Mesodermal cell (in vitro differentiated cells): ENCODE measurements around the gene SLC6A3.
"Not testable (repeated sequence)": the region's sequence is repeated elsewhere in the genome, so short reads cannot be mapped to it uniquely, and the experiment has no call there.

Source experiments
- H3K27ac ChIP-seq: 2 replicates; pipeline ENCODE4 v1.7.0; 2013; ENCODE audit warnings: mild to moderate bottlenecking, low read depth, low read length, moderate library complexity; ENCODE audit not compliant: severe bottlenecking
- H3K36me3 ChIP-seq: 2 replicates; pipeline ENCODE4 v1.7.1; 2013; ENCODE audit warnings: mild to moderate bottlenecking, low read length, moderate library complexity; ENCODE audit not compliant: control insufficient read depth, insufficient read depth
- H3K4me1 ChIP-seq: one replicate; pipeline ENCODE4 v1.7.1; 2013; ENCODE audit warnings: mild to moderate bottlenecking, low read length; ENCODE audit not compliant: insufficient read depth, control insufficient read depth, poor library complexity, severe bottlenecking
- H3K4me3 ChIP-seq: 2 replicates; pipeline ENCODE4 v1.7.0; 2013; ENCODE audit warnings: low read length, control low read depth, mild to moderate bottlenecking; ENCODE audit not compliant: insufficient read depth, poor library complexity, severe bottlenecking; ENCODE audit errors: extremely low read depth
- H3K9me3 ChIP-seq: 2 replicates; pipeline ENCODE4 v1.7.1; 2013; ENCODE audit warnings: mild to moderate bottlenecking, low read length, moderate library complexity; ENCODE audit not compliant: control insufficient read depth
- WGBS, 2 experiments: methylation state at CpG; one replicate each; pipeline ENCODE4 v1.1.5; 2013; ENCODE audit warnings: missing lambda C conversion rate in 2 of 2; ENCODE audit not compliant: insufficient coverage in 2 of 2; 5-methylcytosine and 5-hydroxymethylcytosine counted together

The SLC6A3 gene

DNA sequence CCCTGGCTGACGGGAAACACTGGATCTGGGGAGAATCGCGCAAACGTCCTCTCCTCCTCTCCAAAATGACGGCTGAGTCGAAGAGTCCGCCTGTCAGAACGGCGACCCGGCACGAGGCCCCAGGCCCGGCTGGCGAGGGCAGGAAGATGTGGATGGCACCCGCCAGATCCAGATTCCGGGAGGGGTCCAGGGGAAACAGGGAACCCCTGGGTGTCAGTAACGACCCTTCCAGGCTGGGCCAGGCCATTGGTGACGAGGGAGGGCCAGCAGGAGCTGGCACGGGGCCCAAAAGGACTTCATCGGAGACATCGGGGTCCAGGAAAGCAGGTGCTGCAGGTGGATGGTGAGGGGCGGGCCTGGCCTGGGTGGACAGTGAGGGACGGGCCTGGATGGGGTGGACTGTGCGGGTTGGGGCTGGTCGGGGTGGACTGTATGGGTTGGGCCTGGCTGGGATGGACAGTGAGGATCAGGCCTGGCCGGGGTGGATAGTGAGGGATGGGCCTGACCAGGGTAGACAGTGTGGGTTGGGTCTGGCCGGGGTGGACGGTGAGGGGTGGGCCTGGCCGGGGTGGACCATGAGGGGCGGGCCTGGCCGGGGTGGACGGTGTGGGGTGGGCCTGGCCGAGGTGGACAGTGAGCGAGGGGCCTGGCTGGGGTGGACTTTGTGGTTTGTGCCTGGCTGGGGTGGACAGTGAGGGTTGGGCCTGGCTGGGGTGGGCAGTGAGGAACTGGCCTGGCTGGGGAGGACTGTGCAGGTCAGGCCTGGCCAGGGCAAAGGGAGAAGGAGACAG, 14.0 kb downstream of the SLC6A3 start:
- WGBS, 2 experiments = 91 to 92% methylated on average over 13 to 33 of the region's 33 CpGs
- Histone ChIP-seq H3K4me1 (no peaks in the 10 kb centered on the region), H3K4me3 (no peak overlapping the region), H3K27ac (no peak overlapping the region), H3K9me3 (peaks cover 16% of the 10 kb centered on the region), H3K36me3 (no peaks in the 10 kb centered on the region)

DNA sequence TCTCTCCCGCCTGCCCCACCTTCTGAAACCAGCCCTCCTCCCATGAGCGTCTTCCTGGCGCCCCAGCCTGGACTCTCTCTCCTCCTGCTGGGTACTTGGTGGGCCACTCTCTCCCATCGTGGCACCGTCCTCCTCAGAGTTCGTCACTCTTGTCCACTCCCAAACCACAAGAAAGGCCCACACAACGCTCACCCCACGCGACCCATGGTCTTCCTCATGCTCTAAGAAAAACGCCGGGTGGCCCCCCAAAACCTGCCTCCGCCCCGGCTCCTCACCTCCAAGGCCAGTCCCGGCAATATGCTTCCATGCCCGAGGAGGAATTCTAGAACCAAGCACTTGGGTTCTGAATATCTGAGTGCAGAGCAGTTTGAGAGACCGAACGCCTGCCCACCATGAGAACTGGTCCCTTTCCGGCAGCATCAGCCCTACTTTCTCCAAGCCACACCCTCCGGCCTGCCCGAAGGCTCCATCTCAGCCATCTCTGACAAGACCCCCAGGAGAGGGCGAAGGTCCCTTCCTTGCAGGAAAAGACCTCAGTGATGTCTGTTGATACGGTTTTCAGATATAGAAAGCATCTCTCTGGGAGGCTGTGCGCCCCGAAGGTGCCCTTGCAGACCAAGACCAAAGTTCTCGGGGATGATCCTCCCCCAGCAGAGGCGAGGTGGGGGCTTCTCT, 15.0 kb downstream of the SLC6A3 start:
- H3K27ac ChIP-seq = no peak overlapping the region
- no peaks in the 10 kb centered on the region for H3K4me1 ChIP-seq
- H3K9me3 ChIP-seq = peaks cover 16% of the 10 kb centered on the region
- no peaks in the 10 kb centered on the region for H3K36me3 ChIP-seq
- WGBS, 2 experiments = 90 to 91% methylated on average over 26 of the region's 26 CpGs
- H3K4me3 ChIP-seq = no peak overlapping the region

DNA sequence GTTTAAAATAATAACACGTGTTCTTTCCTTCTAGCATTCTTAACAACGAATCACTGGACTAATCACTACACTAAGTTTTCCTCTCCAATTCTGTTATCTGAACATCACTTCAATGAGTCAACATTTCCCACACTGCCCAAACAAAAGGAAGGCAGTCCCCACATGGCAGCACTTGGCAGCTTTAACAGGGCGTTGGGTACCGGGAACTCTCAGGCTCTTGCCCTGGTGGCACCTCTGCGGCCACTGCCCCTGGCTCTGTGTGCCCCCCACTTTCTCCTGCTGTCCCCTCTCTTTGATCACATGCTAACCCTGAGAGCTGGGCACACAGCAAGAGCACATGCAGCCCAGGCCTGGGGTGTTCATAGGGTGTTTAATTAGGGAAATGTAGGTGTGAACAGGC, 15.7 kb downstream of the SLC6A3 start:
- Histone ChIP-seq H3K4me3 (no peak overlapping the region), H3K4me1 (no peaks in the 10 kb centered on the region), H3K36me3 (no peaks in the 10 kb centered on the region), H3K27ac (no peak overlapping the region), H3K9me3 (peaks cover 16% of the 10 kb centered on the region)
- WGBS, 2 experiments = 88 to 94% methylated on average over 5 of the region's 5 CpGs

DNA sequence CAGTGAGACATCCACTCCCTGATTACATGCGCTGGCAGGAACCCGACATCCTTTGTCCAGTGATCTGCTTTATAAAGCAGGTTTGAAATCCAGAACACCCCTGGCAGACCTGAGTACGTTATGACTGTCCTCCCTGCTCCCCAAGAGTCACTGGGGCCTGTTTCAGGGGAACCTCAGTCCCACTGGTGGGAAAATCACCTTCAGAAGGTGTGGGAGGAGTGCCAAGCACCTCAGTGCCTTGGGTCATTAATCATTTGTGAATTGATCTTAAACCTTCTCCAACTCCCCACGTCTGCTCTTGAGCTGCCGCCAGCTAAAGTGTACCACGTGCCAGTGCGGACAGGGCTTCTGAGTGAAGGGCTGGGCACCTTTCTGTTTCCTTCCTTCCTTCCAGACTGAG, 16.2 kb downstream of the SLC6A3 start:
- Histone ChIP-seq H3K4me3 (no peak overlapping the region), H3K9me3 (peaks cover 16% of the 10 kb centered on the region), H3K27ac (no peak overlapping the region), H3K36me3 (no peaks in the 10 kb centered on the region), H3K4me1 (no peaks in the 10 kb centered on the region)
- WGBS, 2 experiments = 83 to 85% methylated on average over 7 of the region's 7 CpGs

DNA sequence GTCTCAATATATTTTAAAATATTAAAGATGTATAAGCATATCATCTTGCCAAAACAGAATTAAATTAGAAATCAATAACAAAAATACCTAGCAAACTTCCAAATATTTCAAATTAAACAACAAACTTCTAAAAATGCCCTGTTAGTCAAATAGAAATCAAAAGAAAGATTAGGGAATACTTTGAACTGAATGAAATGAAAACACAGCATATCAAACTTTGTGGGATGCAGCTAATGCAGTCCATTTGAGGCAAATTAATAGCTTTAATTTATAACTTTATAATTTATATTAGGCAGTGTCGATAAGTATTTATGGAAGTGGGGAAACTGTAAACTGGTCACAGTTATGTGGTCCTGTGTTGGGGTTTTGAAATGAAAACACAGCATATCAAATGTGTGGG, 17.1 kb downstream of the SLC6A3 start:
- H3K4me3 ChIP-seq = no peak overlapping the region
- peaks cover 16% of the 10 kb centered on the region for H3K9me3 ChIP-seq
- H3K36me3 ChIP-seq = no peaks in the 10 kb centered on the region
- no peak overlapping the region for H3K27ac ChIP-seq
- WGBS, 2 experiments = no CpG with 5 or more reads among the region's 1 CpG
- no peaks in the 10 kb centered on the region for H3K4me1 ChIP-seq

DNA sequence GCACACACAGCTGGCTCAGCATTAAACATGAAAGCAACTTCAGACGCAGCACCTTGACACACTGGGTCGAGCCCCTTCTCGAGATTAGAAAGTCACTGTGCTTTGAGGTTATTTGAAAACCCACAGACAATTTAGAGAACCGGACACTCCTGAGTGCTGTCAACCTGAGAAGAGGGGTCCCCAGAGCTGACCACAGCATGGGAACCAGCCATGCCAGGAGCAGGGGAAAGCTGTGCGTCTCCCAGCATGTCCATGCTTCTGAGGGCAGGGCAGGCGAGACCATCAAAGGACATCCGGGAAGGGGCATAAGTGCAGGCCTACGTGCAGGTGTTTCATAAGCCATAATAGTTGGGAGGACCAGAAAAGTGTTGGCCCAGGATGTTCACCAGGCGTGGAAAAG, 20.5 kb downstream of the SLC6A3 start:
- no peaks in the 10 kb centered on the region for H3K36me3 ChIP-seq
- H3K4me3 ChIP-seq = no peak overlapping the region
- peaks cover 13% of the 10 kb centered on the region for H3K9me3 ChIP-seq
- 87 to 89% methylated on average over 9 of the region's 9 CpGs for WGBS, 2 experiments
- no peak overlapping the region for H3K27ac ChIP-seq
- no peaks in the 10 kb centered on the region for H3K4me1 ChIP-seq

DNA sequence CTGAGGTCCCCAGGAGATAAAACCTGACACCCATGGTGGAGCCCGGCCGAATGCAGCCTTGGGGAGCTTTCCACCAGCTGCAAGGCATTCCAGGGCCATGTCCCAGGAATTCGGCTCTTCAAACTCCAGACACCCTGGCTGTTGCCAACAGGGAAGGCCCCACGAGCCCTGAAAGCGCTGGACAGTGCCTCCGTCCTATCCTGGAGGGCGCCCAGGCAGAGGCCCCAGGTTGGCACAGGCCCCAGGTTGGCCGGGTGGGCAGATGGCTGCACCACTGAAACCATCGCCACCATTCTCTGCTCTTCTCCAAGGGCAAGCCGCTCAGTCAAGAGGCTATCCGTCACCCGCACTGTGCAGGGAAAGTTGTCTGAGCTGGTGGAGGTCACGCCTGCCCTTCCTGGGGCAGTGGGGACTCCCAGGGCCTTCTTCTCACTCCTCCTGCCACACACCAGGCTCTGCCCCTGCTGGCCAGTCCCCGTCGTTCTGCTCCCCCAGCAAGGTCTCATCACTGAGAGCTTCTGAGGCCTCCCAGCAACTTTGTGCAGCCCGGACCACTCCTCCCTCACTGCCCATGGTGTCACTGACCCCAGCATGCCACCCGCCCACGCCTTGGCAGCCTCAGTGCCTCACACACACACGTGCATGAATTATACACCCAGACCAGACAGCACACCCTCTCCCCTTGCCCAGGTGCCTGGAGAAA, 21.2 kb downstream of the SLC6A3 start:
- H3K4me3 ChIP-seq = no peak overlapping the region
- 75 to 78% methylated on average over 16 to 18 of the region's 19 CpGs for WGBS, 2 experiments

DNA sequence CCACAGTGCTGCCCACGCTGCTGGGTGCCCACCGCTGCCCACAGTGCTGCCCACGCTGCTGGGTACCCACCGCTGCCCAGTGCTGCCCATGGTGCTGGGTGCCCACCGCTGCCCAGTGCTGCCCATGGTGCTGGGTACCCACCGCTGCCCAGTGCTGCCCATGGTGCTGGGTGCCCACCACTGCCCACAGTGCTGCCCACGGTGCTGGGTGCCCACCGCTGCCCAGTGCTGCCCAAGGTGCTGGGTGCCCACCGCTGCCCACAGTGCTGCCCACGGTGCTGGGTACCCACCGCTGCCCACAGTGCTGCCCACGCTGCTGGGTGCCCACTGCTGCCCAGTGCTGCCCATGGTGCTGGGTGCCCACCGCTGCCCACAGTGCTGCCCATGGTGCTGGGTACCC, 22.7 kb downstream of the SLC6A3 start:
- not testable (repeated sequence) for H3K36me3 ChIP-seq, H3K4me3 ChIP-seq, H3K9me3 ChIP-seq, H3K27ac ChIP-seq, H3K4me1 ChIP-seq
- WGBS, 2 experiments = 69 to 81% methylated on average over 7 to 8 of the region's 13 CpGs

More for the DNA sequence above, 21.2 kb downstream of the SLC6A3 start:
- H3K36me3 ChIP-seq = no peaks in the 10 kb centered on the region
- H3K9me3 ChIP-seq = peaks cover 11% of the 10 kb centered on the region
- no peaks in the 10 kb centered on the region for H3K4me1 ChIP-seq
- no peak overlapping the region for H3K27ac ChIP-seq

DNA sequence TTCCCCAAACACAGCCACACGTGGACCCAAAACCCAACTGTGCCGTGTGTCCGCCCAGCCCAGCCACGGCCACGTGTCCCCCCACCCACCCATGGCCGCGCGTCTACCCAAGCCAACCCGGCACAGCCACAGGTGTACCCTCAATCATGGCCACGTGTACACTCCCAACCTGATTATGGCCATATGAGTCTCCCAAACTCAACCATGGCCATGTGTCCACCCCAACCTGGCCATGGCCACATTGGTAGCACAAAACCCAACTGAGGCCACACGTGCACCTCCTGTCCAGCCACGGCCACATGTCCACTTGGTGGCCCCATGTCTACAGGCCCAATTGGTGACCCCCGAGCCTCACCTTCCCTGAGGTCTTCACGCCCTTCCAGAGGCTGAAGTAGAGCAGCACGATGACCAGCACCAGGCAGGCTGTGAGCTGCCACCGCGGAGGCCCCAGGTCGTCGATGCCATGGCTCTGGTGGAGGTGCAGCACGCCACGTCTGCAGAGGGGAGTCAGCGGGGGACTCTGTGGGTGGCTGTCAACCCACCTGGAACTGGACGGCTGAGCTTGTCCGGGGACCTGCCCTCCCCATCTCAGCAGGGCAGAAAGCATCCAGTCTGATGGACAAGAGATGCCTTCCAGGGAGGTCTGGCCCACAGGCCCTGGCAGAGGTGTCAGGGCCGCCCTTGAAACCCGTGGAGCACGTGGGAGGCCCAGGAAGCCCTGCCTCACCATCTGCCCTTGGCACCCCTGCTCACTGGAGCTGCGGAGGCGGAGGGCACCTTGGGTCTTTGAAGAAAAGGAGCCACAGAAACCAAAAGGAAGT, 23.5 kb downstream of the SLC6A3 start:
- no peak overlapping the region for H3K4me3 ChIP-seq
- no peaks in the 10 kb centered on the region for H3K36me3 ChIP-seq
- WGBS, 2 experiments = 86 to 89% methylated on average over 24 to 29 of the region's 29 CpGs
- no peaks in the 10 kb centered on the region for H3K4me1 ChIP-seq
- H3K27ac ChIP-seq = no peak overlapping the region
- peaks cover 1% of the 10 kb centered on the region for H3K9me3 ChIP-seq
